AG20443 (cell line): Measurements from ENCODE around the gene GALR1.

Experiments used
- DNase-seq: peaks from one replicate; pipeline ENCODE4 v3.0.0; 2012; ENCODE audit warnings: low spot score, mixed read lengths

Gene GALR1

DNA sequence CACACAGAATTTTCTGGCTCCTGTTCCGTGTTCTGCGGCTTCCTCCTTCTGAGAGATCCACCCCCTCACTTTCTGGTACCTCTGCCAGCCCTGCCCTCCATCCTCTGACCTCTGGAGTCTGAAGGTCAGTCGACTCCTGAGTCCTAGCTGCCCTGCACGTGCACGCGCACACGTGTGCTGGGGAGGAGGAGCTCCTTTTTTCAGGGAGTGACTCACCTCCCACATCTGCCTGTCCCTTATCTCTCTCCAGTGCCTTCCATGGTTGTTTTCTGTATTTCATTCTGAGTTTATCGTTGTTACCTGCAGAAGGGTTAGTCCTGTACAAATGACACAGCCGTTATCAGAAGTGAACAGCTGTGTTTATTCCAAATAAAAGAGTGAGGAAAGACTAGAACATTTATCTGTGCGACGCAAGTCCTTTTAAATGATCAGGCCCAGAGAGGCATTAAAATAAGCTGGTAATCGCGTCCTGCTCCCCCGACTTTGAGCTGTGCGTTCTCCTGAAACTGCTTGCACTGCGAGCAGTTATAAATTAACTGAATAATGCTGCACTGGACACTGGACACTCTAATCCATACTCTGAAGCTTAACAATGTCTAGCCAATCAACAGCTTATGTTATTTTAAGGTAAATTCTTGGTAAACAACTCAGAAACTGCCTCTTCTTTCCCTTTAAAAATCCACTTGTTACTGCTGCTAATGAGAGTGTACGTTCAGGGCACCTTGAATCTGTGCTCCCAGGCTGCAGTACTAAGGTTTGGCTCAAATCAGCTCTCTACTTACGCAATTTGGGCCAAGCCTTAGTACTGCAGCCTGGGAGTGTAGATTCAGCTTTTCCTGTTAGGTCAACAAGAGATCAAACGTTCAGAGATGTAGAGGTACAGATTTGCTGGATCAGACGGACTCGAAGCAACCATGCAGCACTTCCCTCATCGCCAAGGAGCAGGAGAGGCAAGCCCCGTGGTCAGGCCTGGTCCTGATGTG, 72.5 kb downstream of the GALR1 start:
- DNase-seq, result no peak

DNA sequence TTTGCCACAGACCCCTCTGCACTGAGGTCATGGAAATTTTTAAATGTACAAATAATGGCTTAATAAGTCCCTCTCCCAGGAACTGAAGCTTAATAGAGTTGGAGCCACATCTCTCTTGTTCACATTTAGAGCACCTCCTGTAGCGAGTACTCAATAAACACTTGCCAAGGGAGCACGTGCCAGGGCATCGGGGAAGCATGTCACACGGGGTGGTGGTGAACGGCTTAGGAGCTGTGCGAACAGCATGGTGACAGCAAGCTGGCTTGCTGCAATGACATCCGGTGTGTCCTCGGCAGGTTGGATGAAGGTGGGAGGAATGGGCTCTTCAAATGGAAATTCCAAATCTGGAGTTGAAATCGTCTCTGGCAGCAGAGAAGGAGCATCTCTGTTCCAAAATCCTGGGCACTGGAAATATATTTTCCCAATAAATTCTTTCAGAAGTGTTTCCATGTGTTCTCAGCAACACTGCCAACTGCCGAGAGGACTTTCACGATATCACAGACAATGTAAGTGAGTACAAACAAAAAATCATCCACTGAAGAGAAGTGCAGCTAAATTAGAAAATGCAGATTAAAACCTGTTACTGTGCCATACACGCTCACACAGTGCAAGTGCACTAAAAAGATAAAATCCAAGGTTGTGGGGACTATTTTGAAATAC, 74.1 kb downstream of the GALR1 start:
- no peak for DNase-seq
